Stimulated activated naive CD4-positive, alpha-beta T cell (primary cell): Measurements from ENCODE around the gene SCN7A.
"Not testable (repeated sequence)": the region's sequence is repeated elsewhere in the genome, so short reads cannot be mapped to it uniquely, and the experiment has no call there.

Source experiments
- DNase-seq, 6 experiments: peaks; one replicate each; lab custom pipeline; 2025; lab: John Stamatoyannopoulos, UW

Gene SCN7A

DNA sequence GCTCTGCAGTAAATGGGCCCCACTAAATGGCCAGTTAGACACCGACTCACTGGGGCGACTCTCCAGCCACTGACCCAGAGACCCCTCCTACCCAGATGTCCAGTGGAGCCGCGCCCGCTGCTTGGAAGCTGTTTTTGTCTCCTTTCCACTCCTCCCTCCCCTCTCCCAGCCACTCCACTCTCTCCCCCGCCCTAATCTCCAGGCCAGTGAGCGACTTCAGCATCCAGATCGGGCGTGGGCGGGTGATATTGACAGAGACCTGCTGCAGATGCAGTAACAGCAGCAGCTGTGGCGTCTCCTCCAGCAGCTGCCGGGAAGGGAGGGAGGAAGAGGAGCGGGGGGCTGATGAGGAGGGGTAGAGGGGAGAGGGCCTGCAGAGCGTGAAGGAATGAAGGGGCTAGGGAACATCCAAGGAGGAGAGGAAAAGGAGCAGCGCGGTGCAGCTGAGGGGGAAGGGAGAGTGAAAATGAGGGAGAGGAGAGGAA, at the start of gene SCN7A:
TSS of gene SCN7A (minus strand) at position 110 of the 485 bp plus-strand sequence. CDS start 16,553 bp downstream, outside the sequence.
- no peak for DNase-seq

- DNase-seq = peak in 3 of 6 experiments; percentile 10 to 60 (median 34)
Measured at GRCh38 chr2:166539340-166540162, 45.5 kb upstream of the SCN7A start.

DNA sequence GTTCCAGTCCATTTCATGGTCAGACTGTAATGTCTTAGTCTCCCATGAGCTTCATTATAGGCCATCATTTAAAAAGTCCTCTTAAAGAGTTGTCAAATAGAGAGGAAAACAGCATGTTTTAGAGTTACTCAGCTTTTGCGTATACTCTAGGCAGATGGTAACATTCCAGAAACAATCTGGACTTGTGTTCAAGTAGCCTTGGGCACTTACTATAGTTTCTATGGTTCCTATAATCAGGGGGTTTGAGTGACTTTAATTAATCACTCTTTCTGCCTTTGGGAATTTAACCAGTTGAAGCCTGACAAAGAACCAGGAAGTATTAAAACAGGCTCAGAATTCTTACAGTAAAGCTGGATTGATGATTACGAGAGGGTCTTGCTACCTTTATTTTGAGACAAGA, 42.1 kb upstream of the SCN7A start:
- no peak for DNase-seq

GRCh38 chr2:166521155-166521554, 27.1 kb upstream of the SCN7A start:
- no peak for DNase-seq

- no peak for DNase-seq
Measured at GRCh38 chr2:166520604-166521003, 26.6 kb upstream of the SCN7A start.

DNA sequence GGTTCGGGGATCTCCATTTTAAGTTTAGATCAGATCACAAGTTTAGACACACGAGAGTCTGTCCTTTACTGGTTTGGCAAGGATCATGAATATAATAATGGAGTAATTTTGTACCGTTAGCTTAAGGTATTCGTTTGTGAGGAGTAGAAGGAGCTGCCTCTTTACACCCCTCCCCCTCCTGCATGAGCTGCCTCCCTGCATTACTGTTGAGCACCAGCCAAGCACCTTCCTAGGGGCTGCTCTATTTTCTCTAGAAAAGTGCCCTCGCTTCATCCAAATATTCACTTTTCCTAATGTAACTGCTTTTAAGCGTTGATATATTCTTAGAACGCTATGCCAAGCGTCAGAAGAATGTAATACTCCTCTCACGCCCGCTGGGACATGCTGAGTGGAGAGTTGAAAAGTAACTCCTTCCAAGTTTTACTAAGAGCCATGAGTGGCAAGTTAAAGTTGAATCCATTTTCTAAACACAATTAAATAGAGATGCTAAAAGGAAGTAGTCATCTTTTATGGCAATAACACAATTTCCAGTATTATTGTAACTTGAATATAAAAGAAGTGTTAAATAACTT, 25.4 kb upstream of the SCN7A start:
- DNase-seq = no peak

DNA sequence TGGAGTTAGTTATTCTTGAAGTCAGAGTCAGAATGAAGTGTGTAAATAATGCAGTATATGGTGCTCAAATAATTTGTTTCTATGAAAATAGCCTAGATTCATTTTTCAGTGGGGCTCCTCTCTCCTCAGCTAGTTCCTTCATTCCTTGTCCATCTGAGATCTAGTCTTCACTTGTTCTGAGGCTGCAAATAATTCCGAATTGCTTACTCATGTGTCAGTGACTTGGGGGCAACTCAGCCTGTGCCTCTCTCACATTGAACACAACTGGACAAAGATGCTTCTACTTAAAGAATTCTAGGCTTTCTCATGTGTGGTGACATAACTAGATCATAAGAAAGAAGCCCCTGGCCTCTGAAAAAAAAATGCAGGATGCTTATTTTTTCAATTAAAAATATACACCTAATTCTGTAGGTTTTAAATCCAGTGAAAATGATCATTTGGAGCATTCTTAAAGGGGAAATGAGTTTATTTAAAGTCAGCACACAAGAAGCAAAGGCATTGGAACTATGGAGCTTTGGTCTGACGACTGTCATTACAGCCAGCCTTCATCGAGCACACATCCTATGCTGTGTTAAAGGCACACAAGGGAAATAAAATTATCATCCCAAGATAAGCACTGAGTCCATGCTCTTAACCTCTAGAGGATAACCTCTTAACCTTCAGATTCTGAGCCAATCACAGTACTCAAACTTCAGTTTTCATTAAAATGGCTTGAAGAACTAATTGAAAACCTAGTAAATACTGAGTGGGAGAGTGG, 24.8 kb upstream of the SCN7A start:
- DNase-seq = no peak

GRCh38 chr2:166517533-166518061, 23.5 kb upstream of the SCN7A start:
- no peak for DNase-seq

DNA sequence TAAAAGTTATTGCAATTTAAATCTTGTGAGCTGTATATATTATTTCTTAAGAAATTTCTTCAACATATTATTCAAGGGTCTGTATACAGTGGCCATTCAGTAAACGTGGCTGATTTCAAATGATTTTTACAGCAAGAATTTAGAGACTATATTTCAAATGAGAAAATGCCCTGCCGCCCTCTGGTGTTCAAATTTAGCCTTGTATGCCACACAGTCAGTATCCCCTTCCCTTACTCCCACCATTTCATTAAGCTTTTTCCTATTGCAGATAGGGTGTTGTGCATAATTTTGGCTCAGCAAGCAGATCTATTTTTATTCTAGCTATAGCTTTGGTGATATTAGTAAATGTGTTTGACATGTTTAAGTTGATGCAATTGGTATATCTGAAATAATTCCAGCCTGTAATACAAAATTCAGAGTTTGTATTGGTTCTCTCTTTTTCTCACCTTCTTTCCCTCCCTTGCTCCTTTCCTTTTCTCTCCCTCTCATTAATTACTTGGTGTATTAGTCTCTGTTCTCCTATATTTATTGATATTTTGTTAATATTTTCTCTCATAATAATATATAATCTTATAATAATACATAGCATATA, 22.8 kb upstream of the SCN7A start:
- no peak for DNase-seq

DNA sequence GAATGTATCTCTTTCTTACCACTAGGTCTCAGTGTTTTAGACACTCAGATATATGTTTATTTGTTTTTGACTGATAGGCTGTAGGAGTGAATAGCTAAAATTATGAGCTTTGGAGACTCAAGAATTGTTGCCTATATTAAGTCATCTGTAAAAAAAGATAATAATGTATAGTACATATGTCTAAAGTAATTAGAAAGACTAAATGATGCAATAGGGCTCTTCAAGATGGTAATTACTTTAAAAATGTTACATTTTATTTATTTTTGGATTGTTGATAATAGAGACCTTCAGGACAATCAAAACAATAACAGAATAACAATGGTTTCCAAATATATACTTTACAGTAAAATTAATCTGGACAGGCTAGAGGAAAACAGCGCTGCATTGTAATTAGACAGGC, 19.9 kb upstream of the SCN7A start:
- no peak for DNase-seq

- DNase-seq = no peak
Measured at GRCh38 chr2:166499281-166499680, 5.2 kb upstream of the SCN7A start.

DNA sequence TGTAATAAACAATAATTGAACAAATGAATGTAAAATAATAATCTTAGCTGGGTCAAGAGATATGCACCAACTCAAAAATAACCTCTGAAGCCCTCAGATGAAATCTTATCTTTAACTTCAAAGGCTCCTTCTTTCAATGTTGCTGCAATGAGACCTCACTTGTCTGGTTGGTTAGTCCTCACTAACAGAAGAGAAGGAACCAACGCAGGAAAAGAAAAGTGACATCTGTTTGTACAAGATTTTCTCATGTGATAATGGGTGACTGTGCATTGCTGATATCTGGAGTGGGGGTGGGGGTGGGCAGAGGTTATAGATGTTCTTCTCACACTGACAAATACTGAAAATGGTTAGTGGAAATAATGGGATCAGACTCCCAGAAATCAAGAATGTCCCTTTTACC, 2.6 kb downstream of the SCN7A start:
- DNase-seq = no peak

DNA sequence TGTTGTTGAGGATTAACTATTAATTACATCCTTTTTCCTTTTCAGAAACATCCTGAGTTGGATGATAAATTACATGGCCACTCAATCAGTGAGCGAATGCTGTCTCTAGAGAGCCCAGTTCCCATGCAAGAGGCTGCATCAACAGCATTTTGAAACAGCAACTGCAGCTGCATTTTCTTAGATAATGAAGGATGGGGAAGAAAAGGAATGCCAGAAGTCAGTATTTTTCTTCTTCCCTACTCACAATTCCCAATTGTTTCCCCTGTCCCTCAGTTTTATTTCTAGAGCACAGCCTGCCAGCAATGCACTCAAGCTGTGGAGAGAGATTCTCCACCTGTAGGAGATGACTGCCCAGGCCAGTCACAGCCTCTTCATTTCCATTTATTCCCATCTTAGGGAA, 6.9 kb downstream of the SCN7A start:
- DNase-seq = no peak

DNA sequence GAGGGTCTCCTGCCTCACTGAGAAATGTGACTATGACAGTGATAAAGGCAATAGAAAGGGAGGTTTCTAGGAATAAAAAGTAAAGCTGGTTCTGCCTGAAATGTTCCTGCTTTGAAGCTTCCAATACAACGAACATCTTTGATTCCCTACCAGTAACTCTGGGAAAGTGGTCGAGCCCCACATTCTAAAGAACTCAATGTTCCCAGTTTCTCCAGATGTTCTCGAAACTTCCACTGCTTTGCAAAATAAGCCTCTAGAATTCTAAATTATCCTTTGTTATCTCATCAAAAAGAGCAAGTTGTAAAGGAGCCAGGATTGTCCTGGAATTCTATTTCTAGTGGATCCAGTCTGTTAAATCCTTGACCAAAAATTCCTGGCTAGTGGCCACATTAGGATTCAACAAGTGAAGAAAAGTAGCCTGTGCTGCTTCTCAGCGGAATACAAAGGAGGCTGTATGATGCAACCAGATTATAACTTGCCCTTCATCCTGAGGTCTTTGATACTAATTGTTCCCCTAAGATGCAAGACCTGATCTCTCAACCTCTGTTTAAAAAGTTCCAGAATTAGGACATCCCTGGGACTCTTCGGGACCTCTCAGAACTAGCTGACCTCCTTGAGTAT, 8.4 kb downstream of the SCN7A start:
- DNase-seq = no peak

- DNase-seq = no peak
Measured at GRCh38 chr2:166472332-166472731, 21.7 kb downstream of the SCN7A start.

DNA sequence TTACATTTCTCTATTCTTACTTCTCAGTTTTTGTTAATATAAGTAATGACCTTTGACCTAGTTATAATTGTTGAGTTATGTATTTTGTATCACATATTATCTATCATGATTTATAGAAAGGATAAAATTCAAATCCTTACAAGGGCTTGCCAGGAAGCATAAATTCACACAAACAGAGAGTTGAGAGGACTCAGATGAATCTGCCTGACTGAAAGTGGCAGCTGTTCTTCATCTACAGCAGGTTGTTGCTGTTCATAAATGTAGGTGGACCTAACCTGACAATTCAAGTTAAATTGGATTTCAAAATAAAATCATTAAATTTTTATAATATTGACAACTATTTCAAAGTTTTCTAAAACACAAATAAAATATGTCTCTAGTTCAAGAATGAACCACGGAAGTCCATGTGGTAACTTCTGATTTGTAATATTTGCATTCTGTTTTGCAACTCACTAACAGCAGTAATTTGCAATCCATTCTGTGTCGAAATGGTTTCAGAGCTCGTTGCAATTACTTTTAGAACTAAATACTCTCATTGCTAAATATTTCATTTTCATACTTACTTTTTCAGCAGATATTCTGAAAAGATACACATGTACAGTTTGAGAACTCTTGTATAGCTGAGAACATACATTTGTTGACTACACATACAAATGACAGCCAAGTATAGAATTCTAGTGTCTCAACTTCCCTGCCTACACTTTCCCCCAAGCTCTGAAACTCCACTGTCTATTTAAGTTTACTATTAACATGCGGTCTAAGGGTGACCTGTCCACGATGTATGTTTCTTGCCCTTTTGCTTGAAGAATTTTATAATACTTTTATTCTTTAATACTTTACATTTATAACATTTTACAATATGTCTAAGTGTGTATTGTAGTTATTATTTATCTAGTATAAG, 25.7 kb downstream of the SCN7A start:
- DNase-seq = no peak

- DNase-seq = no peak
Measured at GRCh38 chr2:166464187-166464586, 29.9 kb downstream of the SCN7A start.

DNA sequence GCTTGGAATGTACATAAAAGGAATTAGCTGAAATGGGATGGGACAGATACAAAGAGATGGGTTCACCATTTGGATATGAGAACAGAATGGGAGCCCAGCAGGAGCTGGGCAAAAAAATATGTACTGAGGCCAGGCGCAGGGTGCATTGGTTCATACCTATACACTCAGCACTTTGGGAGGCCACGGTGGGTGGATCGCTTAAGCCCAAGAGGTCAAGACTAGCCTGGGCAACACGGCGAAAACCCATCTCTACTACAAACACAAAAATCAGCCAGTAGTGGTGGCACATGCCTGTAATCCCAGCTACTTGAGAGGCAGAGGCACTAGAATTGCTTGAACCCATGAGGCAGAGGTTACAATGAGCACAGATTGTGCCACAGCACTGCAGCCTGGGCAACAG, 30.4 kb downstream of the SCN7A start:
- DNase-seq = no peak

DNA sequence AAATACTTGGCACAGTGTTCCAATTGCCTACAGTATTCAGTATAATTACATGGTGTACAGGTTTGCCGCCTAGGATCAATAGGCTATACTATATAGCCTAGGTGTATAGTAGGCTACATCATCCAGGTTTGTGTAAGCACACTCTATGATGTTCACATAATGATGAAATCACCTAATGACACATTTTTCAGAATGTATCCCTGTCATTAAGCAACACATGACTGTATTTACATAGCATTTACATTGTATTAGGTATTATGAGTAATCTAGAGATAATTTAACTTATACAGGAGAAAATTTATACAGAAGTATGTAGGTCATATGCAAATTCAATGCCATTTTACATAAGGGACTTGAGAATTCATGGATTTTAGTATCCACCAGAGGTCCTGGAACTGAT, 35.4 kb downstream of the SCN7A start:
- no peak for DNase-seq

- DNase-seq = not testable (repeated sequence)
Measured at GRCh38 chr2:166455823-166456222, 38.2 kb downstream of the SCN7A start.
